PC-9 (cell line): ENCODE measurements around the gene ITPRIPL1.

ENCODE experiments used
- EZH2 ChIP-seq: fragments of 200-600 bp; sonication (generic); IDR thresholded peaks from 2 replicates; pipeline ENCODE4 v1.8.0; 2017; ENCODE audit warnings: antibody characterized with exemption, low read depth
- TF ChIP-seq, protein P1 (sequence below): fragments of 200-600 bp; sonication (generic); conservative IDR thresholded peaks from 2 replicates; pipeline ENCODE4 v1.6.1; 2017; ENCODE audit warnings: mixed run types, antibody characterized with exemption, mild to moderate bottlenecking, moderate library complexity

DNA sequence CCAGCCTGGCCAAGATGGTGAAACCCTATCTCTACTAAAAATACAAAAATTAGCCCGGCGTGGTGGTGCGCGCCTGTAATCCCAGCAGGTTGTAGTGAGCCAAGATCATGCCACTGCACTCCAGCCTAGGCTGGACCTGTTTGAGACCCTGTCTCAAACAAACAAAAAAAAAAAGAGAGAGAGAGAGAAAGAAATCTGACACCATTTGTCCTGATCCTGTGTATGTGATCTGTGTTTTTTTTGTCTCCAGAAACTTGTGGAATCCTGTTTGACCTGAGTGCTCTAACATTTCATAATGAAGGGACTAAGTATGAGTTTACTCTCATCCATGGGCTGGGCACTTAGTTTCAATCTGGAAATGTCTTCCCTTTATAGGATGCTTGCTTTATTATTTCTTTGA is 6.4 kb upstream of the ITPRIPL1 start:
- TF ChIP-seq, protein P1, sequence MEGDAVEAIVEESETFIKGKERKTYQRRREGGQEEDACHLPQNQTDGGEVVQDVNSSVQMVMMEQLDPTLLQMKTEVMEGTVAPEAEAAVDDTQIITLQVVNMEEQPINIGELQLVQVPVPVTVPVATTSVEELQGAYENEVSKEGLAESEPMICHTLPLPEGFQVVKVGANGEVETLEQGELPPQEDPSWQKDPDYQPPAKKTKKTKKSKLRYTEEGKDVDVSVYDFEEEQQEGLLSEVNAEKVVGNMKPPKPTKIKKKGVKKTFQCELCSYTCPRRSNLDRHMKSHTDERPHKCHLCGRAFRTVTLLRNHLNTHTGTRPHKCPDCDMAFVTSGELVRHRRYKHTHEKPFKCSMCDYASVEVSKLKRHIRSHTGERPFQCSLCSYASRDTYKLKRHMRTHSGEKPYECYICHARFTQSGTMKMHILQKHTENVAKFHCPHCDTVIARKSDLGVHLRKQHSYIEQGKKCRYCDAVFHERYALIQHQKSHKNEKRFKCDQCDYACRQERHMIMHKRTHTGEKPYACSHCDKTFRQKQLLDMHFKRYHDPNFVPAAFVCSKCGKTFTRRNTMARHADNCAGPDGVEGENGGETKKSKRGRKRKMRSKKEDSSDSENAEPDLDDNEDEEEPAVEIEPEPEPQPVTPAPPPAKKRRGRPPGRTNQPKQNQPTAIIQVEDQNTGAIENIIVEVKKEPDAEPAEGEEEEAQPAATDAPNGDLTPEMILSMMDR = no peak
- TF ChIP-seq EZH2 = no peak
